LNCAP (cell line): ENCODE data around the gene SPINK8.

Experiments used
- TF ChIP-seq, protein P1 (sequence below): fragments of 450-650 bp; IDR thresholded peaks from 2 replicates; pipeline ENCODE4 v1.5.1; 2017; ENCODE audit warnings: mild to moderate bottlenecking

SPINK8 gene

DNA sequence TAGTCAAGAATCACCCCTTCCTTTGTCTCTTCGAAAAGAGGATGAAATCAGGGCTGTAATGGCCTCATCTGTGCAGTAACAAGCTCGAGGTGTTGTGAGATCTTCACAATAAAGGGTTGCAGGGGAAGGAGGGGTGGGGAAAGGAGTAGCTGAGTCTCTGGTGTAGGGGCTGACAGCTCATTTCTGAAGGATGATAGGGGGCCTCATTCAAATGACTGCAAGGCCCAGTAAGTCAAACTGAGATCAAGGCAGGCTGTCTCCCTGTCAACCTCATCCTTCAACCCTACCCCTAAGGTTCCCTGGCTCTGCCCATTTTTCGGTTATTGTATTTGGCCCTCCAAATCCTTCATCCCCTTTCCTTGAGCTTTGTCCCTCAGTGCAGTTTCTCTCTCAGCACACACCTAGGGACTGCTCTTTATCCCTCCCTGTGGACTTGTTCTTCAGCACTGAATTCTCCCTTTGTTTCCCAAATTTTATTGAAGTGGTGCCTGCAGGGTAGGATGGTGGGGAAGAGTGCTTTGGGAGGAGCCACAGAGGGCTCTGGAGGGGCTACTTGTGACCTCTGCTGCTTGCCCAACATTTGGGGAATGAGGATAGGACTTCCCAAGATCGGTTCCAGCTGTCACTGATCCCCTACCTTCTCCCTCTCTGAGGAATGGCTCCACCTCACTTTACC is 54.4 kb downstream of the SPINK8 start:
- TF ChIP-seq, protein P1, sequence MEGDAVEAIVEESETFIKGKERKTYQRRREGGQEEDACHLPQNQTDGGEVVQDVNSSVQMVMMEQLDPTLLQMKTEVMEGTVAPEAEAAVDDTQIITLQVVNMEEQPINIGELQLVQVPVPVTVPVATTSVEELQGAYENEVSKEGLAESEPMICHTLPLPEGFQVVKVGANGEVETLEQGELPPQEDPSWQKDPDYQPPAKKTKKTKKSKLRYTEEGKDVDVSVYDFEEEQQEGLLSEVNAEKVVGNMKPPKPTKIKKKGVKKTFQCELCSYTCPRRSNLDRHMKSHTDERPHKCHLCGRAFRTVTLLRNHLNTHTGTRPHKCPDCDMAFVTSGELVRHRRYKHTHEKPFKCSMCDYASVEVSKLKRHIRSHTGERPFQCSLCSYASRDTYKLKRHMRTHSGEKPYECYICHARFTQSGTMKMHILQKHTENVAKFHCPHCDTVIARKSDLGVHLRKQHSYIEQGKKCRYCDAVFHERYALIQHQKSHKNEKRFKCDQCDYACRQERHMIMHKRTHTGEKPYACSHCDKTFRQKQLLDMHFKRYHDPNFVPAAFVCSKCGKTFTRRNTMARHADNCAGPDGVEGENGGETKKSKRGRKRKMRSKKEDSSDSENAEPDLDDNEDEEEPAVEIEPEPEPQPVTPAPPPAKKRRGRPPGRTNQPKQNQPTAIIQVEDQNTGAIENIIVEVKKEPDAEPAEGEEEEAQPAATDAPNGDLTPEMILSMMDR: no peak

DNA sequence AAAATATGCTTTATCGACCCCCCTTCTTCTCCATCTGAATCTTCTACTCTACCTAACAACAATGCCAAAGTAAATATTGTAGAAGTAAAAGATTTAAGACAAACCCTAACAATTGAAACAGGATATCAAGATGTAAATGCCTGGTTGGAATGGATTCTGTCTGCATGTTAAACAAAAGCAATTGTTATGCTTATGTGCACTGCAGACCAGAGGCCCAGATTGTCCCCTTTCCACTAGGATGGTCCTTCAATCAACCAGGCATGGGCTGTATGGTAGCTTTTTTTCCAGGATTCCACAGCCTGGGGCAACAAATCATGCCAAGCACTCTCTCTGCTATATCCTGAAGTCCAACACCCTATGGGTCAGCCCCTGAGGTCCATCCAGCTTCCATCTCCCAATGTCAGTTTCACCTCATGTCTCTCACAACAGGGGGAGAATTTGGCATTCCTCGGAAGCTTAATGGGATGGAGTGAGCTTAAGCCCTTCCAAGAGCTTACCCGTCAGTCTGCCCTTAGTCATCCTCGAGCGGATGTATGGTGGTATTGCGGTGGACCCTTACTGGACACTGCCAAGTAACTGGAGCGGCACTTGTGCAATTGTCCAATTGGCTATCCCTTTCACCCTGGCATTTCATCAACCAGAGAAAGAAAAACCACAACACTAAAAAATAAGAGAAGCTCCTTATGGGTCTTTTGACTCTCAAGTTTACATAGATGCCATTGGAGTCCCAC is 56.4 kb downstream of the SPINK8 start:
- TF ChIP-seq, protein P1: no peak

DNA sequence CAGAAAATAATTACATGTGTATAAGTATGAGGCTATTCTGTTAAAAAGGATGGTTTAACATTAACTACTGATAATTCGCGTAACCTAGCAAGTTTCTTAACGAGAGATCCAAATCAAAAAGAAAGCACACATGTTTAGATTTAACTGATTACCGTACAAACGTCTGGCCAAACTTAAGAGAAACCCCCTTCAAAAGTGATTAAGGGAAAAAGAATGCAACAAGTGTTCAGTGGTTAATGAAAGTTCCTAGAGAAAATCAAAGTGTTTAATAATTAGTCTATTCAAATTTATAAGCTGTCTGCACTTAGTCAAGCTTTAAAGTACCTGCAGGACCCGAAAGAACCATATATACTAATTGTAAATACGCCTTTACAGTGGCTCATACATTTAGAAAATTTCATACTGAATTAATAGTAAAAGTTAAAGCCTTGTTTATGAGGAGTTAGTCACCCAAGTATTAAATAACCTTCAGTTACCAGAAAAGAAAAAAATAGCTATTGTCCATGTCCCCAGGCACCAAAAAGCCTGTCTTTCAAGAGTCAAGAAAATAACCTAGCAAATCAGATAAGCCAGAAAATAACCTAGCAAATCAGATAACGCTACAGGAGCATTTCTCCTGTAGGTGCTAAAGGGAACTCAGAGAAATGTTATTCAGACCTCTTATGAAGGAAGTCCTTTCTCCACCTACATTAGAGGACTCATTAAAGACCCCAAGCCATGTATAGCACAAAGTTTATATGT is 58.0 kb downstream of the SPINK8 start:
- TF ChIP-seq, protein P1: no peak

DNA sequence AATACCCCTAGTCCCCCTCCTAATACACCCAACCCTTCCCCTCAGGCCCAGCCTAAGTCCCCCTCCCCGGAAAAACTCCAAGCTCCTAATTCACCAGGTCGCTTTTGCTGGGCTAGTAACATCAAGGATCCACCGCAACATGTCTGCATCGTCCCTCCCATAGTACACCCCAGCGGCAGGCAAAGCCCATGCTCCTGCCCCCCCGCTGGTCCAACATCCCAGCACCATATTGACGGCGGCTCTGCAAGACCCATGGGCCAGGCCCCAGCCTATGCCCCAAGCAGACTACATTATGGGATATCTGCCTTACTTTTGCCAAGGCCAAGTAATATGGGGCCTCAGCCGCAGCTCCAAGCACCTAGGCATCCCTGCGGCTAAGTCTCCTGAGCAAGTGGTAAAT is 59.0 kb downstream of the SPINK8 start:
- TF ChIP-seq, protein P1: no peak

DNA sequence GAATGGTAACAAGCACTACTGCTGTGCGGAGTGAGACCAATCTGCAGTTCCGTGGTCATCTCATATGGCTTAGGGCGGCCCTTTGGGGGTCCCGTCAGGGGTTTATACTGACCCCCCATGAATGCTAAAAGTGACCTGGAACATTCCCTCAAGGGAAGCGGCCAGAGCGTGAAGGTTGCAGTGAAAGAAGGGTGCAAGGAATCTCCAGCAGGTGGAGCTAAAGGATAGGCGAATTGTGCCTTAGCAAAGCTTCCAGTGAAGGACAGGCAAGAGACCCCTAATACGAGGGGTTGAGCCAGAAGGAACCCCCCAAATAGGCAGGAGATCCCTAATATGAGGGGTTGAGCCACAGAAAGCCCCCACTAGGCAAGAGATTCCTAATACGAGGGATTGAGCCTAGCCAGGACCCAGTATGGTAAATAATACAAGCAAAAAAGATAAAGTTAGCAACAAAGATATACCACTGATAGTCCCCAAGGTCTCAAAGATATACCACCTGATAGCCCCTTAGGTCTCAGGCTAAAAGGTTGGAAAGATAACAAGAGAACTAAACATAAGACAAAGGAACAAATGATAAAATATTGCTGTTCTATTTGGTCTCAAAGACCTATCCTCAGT is 59.8 kb downstream of the SPINK8 start:
- TF ChIP-seq, protein P1: peak; percentile 77

DNA sequence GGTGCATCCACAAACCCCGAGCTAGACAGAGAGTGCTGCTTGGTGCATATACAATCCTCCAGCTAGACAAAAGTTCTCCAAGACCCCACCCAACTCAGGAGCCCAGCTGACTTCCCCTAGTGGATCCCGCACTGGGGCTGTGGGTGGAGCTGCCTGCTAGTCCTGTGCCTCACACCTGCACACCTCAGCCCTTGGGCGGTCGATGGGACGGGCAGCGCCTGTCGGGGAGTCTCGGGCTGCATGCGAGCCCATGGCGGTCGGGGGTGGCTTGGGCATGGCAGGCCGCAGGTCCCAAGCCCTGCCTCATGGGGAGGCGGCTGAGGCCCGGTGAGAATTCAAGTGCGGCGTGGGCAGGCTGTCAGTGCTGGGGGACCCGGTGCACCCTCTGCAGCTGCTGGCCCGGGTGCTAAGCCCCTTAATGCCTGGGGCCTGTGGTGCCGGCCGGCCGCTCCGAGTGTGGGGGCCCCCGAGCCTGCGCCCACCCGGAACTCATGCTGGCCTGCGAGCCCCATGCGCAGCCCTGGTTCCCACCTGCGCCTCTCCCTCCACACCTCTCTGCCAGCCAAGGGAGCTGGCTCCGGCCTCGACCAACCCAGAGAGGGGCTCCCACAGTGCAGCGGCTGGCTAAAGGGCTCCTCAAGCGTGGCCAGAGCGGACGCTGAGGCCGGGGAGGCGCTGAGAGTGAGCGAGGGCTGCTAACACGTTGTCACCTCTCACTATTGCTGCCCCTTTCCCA is 61.5 kb downstream of the SPINK8 start:
- TF ChIP-seq, protein P1: no peak

DNA sequence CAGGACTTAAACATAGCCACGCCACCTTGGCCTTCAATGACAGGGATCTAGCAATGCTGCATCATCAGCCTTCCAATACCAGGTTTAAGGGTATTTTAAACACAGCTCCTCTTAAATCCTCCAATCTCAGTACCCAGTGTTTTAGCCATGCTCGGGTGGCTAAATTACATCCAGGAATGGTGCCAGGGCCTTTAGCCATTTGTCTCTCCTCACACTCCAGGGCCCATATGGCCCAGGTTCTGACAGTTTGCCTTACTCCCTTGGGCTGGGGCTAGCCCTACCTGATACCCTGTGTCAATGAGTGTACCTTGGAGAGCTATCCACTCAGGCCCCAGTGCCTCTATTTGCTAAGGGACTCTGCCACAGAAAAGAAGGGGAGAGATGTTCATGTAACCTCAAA is 63.2 kb downstream of the SPINK8 start:
- TF ChIP-seq, protein P1: no peak
